HepG2 (cell line): Measurements from ENCODE around the gene CDCA5. TPM values are rescaled to one million over a fixed set of nuclear protein-coding genes. Genes with fewer than 3 reads are reported as not detected.

Source experiments
- ATAC-seq: fragments of 200-7000 bp; cut with Tn5 transposase; 3 replicates; pipeline ENCODE4 v1.9.1; 2020; ENCODE audit warnings: mild to moderate bottlenecking, moderate library complexity
- BruUV-seq: library from RNA; stranded (reverse); fragments of 400-500 nt; replicated peaks from 2 replicates; lab custom pipeline; 2021; lab: Mats Ljungman, UMichigan
- CTCF ChIA-PET: fragments of 300-600 bp; formaldehyde crosslinking; extraction: SDS; loops from one replicate; lab custom pipeline; 2021; ENCODE audit warnings: low total read pairs, inconsistent platforms, low intra/inter-chr PET ratio; lab: Yijun Ruan, JAX
- POLR2A ChIA-PET: fragments of 350-600 bp; sonication (Branson Sonifier 250); formaldehyde crosslinking; loops from one replicate; lab custom pipeline; 2020; ENCODE audit warnings: antibody characterized with exemption, inconsistent platforms; lab: Yijun Ruan, JAX
- DNase-seq: peaks from one replicate; pipeline ENCODE4 v3.0.0-alpha.2; 2015; ENCODE audit warnings: low spot score
- FAIRE-seq: peaks from 3 replicates; lab custom pipeline; 2011; peaks lifted over from hg19 to GRCh38; lab: Jason Lieb, UNC
- H2AFZ ChIP-seq: one replicate; pipeline ENCODE4 v1.6.1; 2011; ENCODE audit warnings: low read length, inconsistent platforms
- H3K27ac ChIP-seq: fragments of 300-600 bp; 3 replicates; pipeline ENCODE4 v1.8.0; 2011; ENCODE audit warnings: mixed run types, mild to moderate bottlenecking, mixed read lengths, low read length, inconsistent platforms; ENCODE audit not compliant: insufficient read depth; ENCODE audit errors: extremely low read length
- H3K27me3 ChIP-seq, 2 experiments: fragments of 200-600 bp in 1 of 2; 2 replicates in 1 of 2; 3 replicates in 1 of 2; pipeline versions ENCODE4 v1.6.0 to v1.8.0; 2011; ENCODE audit warnings: low read length in 2 of 2, mild to moderate bottlenecking in 2 of 2, moderate library complexity in 2 of 2, inconsistent platforms in 1 of 2; ENCODE audit not compliant: insufficient read depth in 2 of 2, control insufficient read depth in 1 of 2
- H3K36me3 ChIP-seq, 2 experiments: fragments of 200-600 bp in 1 of 2; replicated peaks in 1 of 2; 2 replicates in 1 of 2; 3 replicates in 1 of 2; pipeline versions ENCODE4 v1.5.1 to v1.8.0; 2011; ENCODE audit warnings: low read length in 2 of 2, inconsistent platforms in 1 of 2; ENCODE audit not compliant: insufficient read depth in 2 of 2, control insufficient read depth in 1 of 2
- H3K4me1 ChIP-seq: 2 replicates; pipeline ENCODE4 v1.5.1; 2012; ENCODE audit warnings: low read length, inconsistent platforms; ENCODE audit not compliant: insufficient read depth
- H3K4me2 ChIP-seq: 2 replicates; pipeline ENCODE4 v1.6.0; 2011; ENCODE audit warnings: low read depth, low read length, inconsistent platforms
- H3K4me3 ChIP-seq, 3 experiments: fragments of 200-600 bp in 1 of 3; sonication (generic), shearing (Covaris generic) in 1 of 3; replicated peaks in 1 of 3; 2 replicates each; pipeline ENCODE4 v1.5.1; 2011 to 2016; ENCODE audit warnings: low read length in 3 of 3, inconsistent platforms in 2 of 3, low read depth in 2 of 3, mild to moderate bottlenecking in 2 of 3, control low read depth in 1 of 3, mixed read lengths in 1 of 3; ENCODE audit not compliant: insufficient read depth in 1 of 3
- H3K79me2 ChIP-seq: one replicate; pipeline ENCODE4 v1.6.1; 2011; ENCODE audit warnings: low read length, inconsistent platforms; ENCODE audit not compliant: insufficient read depth
- H3K9ac ChIP-seq: 2 replicates; pipeline ENCODE4 v1.6.0; 2011; ENCODE audit warnings: mild to moderate bottlenecking, low read depth, low read length, inconsistent platforms; ENCODE audit not compliant: insufficient read depth
- H3K9me3 ChIP-seq: 2 replicates; pipeline ENCODE4 v1.5.1; 2012; ENCODE audit warnings: mild to moderate bottlenecking, low read length
- H4K20me1 ChIP-seq: 2 replicates; pipeline ENCODE4 v1.6.0; 2011; ENCODE audit warnings: inconsistent platforms, mild to moderate bottlenecking, low read length, moderate library complexity; ENCODE audit not compliant: insufficient read depth
- AGO2 ChIP-seq: fragments of 200-400 bp; formaldehyde crosslinking; optimal IDR thresholded peaks from 2 replicates; pipeline ENCODE3; 2017; ENCODE audit warnings: mild to moderate bottlenecking, low read depth, low read length, moderate library complexity
- KLF9 ChIP-seq: IDR thresholded peaks from 2 replicates; pipeline ENCODE4 v1.6.1; 2016; ENCODE audit warnings: low read depth
- NFE2L2 ChIP-seq: fragments of 150-350 bp; IDR thresholded peaks from 2 replicates; pipeline ENCODE4 v1.6.1; 2014; ENCODE audit warnings: low read length
- RBFOX2 ChIP-seq: fragments of 200-400 bp; formaldehyde crosslinking; IDR thresholded peaks from 2 replicates; pipeline ENCODE4 v1.6.1; 2017; ENCODE audit warnings: low read depth, mild to moderate bottlenecking, low read length
- SCMH1 ChIP-seq: sonication (generic); formaldehyde crosslinking; IDR thresholded peaks from 2 replicates; pipeline ENCODE4 v1.9.0; 2021; ENCODE audit warnings: missing genetic modification reagents, mild to moderate bottlenecking, borderline replicate concordance
- TARDBP ChIP-seq: sonication (generic); formaldehyde crosslinking; IDR thresholded peaks from 2 replicates; pipeline ENCODE4 v1.8.0; 2022; ENCODE audit warnings: mild to moderate bottlenecking, missing genetic modification reagents
- TBX3 ChIP-seq: fragments of 450-650 bp; IDR thresholded peaks from 2 replicates; pipeline ENCODE4 v1.6.1; 2017; ENCODE audit warnings: antibody characterized with exemption, mild to moderate bottlenecking, inconsistent platforms, borderline replicate concordance
- ZMYM4 ChIP-seq: sonication (generic); formaldehyde crosslinking; IDR thresholded peaks from 2 replicates; pipeline ENCODE4 v1.8.1; 2023; ENCODE audit warnings: mild to moderate bottlenecking, missing genetic modification reagents
- ZNF367 ChIP-seq: sonication (generic); formaldehyde crosslinking; IDR thresholded peaks from 2 replicates; pipeline ENCODE4 v1.4.0; 2020; ENCODE audit warnings: missing genetic modification reagents, borderline replicate concordance
- ZNF503 ChIP-seq: sonication (generic); formaldehyde crosslinking; IDR thresholded peaks from 2 replicates; pipeline ENCODE4 v1.4.0; 2020; ENCODE audit warnings: missing genetic modification reagents
- ZNF550 ChIP-seq: sonication (generic); formaldehyde crosslinking; IDR thresholded peaks from 2 replicates; pipeline ENCODE4 v1.4.0; 2020; ENCODE audit warnings: mild to moderate bottlenecking, missing genetic modification reagents, borderline replicate concordance
- ZNF558 ChIP-seq: sonication (generic); formaldehyde crosslinking; IDR thresholded peaks from 2 replicates; pipeline ENCODE4 v1.9.0; 2022; ENCODE audit warnings: mild to moderate bottlenecking, missing genetic modification reagents, borderline replicate concordance
- ZNF678 ChIP-seq: sonication (generic); formaldehyde crosslinking; IDR thresholded peaks from 2 replicates; pipeline ENCODE4 v1.4.0; 2020; ENCODE audit warnings: mild to moderate bottlenecking, missing genetic modification reagents
- WGBS: methylation state at CpG from one replicate; pipeline ENCODE4 v1.1.6; 2017; ENCODE audit warnings: low lambda C conversion rate; 5-methylcytosine and 5-hydroxymethylcytosine counted together
- in situ Hi-C: cut with HindIII; loops from 2 replicates; pipeline ENCODE4 v1.10.0; 2017; ENCODE audit warnings: low pct_unique_long_range_greater_than_20kb; ENCODE audit not compliant: extremely low pct_ligation_motif_present
- intact Hi-C: fragments of 100-400 bp; cut with micrococcal nuclease; formaldehyde crosslinking; loops from one replicate; pipeline ENCODE4 v1.10.0; 2022; ENCODE audit not compliant: unreplicated experiment
- polyA plus RNA-seq, 8 experiments: library from polyadenylated mRNA; depleted of rRNA in 3 of 8; stranded (reverse) in 7 of 8; unstranded in 1 of 8; fragments of >200 nt; fragmentation: Illumina TruSeq in 4 of 8; extraction: Trizol in 4 of 8; gene quantifications; 2 replicates each; pipeline versions ENCODE4 v1.2.1 to v1.2.3, GENCODE V29; 2011 to 2016; ENCODE audit warnings: low read depth in 4 of 8, missing spikeins in 1 of 8, mixed read lengths in 1 of 8; ENCODE audit not compliant: insufficient read depth in 1 of 8
- total RNA-seq, 5 experiments: library from RNA; depleted of rRNA; stranded (reverse); fragments of >200 nt; fragmentation: Illumina TruSeq; extraction: Trizol; gene quantifications; 2 replicates each; pipeline ENCODE4 v1.2.3, GENCODE V29; 2016; ENCODE audit warnings: low read depth in 1 of 5
- TF ChIP-seq, protein P1 (sequence below): sonication (generic); formaldehyde crosslinking; IDR thresholded peaks from 2 replicates; pipeline ENCODE4 v1.4.0; 2020; ENCODE audit warnings: low read depth, mild to moderate bottlenecking, missing genetic modification reagents
- TF ChIP-seq, protein P2 (sequence below): sonication (generic); formaldehyde crosslinking; IDR thresholded peaks from 2 replicates; pipeline ENCODE4 v1.5.1; 2020; ENCODE audit warnings: mild to moderate bottlenecking, missing genetic modification reagents, moderate library complexity

CDCA5 gene
- total and polyA plus RNA-seq, 2 of the 13 experiments (the other 11 are each of a cell fraction or from before 2014, with no cell fraction given) = 13.5 to 50.6 TPM

- peaks cover 3 to 18% of the 10 kb centered on the region in 2 experiments; a peak in 3 of 5 replicates for H3K36me3 ChIP-seq
- no peak for TF ChIP-seq ZNF678
- no peak for TF ChIP-seq ZNF558 (CRISPR knock-in tag)
- no peak for TF ChIP-seq ZNF367 (CRISPR knock-in tag)
- TF ChIP-seq TARDBP (CRISPR knock-in tag) = no peak
- TF ChIP-seq ZMYM4 (CRISPR knock-in tag) = no peak
- TF ChIP-seq ZNF503 = no peak
- TF ChIP-seq SCMH1 (CRISPR knock-in tag) = no peak
- 0 out of 2 replicates have a peak, but pooled peaks have one; percentile 32 for TF ChIP-seq RBFOX2
- peak; percentile 33 for TF ChIP-seq AGO2
- no peak for TF ChIP-seq KLF9
- TF ChIP-seq, protein P1, sequence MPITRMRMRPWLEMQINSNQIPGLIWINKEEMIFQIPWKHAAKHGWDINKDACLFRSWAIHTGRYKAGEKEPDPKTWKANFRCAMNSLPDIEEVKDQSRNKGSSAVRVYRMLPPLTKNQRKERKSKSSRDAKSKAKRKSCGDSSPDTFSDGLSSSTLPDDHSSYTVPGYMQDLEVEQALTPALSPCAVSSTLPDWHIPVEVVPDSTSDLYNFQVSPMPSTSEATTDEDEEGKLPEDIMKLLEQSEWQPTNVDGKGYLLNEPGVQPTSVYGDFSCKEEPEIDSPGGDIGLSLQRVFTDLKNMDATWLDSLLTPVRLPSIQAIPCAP (CRISPR knock-in tag) = no peak
- TF ChIP-seq TBX3 = no peak
- TF ChIP-seq NFE2L2 = no peak
- TF ChIP-seq, protein P2, sequence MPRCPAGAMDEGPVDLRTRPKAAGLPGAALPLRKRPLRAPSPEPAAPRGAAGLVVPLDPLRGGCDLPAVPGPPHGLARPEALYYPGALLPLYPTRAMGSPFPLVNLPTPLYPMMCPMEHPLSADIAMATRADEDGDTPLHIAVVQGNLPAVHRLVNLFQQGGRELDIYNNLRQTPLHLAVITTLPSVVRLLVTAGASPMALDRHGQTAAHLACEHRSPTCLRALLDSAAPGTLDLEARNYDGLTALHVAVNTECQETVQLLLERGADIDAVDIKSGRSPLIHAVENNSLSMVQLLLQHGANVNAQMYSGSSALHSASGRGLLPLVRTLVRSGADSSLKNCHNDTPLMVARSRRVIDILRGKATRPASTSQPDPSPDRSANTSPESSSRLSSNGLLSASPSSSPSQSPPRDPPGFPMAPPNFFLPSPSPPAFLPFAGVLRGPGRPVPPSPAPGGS (CRISPR knock-in tag) = no peak
- no peak for TF ChIP-seq ZNF550 (CRISPR knock-in tag)
- DNase-seq (no peak), ATAC-seq (no peak), FAIRE-seq (no peak)
- no peaks in the 10 kb centered on the region for H4K20me1 ChIP-seq
- ChIA-PET POLR2A (interaction anchor here (2.6 kb wide), 1 partner anchor 11 kb away, joined by 8 read pairs; the partner anchor contains the start of gene NAALADL1), CTCF (no interaction called here)
- H2AFZ ChIP-seq = no peak overlapping the region
- H3K4me3 ChIP-seq = no peak overlapping the region
- peaks cover 6% of the 10 kb centered on the region for H3K4me1 ChIP-seq
- no peak overlapping the region for H3K9ac ChIP-seq
- no peaks in the 10 kb centered on the region for H3K27me3 ChIP-seq
- intact Hi-C loops (no loop called here), in situ Hi-C loops (no loop called here)
- H3K4me2 ChIP-seq = no peak overlapping the region
- H3K27ac ChIP-seq = no peak overlapping the region
- H3K79me2 ChIP-seq = no peaks in the 10 kb centered on the region
- 95% methylated on average over 49 of the region's 56 CpGs for WGBS
- BruUV-seq = no TSS peak
- no peaks in the 10 kb centered on the region for H3K9me3 ChIP-seq
Observed at GRCh38 chr11:65047581-65048422, 36.0 kb downstream of the CDCA5 start.
